ENCODE results near the gene GULP1. TPM values are rescaled to one million over a fixed set of nuclear protein-coding genes. Genes with fewer than 3 reads are reported as not detected.
"Not testable (repeated sequence)": the region's sequence is repeated elsewhere in the genome, so short reads cannot be mapped to it uniquely, and the experiment has no call there.

GULP1 gene
- total and polyA plus RNA-seq, 9 donors: 15.0 to 32.8 (median 21.8) TPM

DNA sequence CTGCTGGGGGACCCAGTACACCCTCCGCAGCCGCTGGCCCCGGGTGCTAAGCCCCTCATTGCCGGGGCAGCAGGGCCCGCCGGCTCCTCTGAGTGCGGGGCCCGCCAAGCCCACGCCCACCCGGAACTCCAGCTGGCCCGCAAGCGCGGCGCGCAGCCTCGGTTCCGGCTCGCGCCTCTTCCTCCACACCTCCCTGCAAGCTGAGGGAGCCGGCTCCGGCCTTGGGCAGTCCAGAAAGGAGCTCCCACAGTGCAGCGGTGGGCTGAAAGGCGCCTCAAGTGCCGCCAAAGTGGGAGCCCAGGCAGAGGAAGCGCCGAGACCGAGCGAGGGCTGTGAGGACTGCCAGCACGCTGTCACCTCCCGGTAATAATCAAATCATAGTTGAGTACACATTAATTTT lies 314.9 kb downstream of the GULP1 start:
- not testable (repeated sequence) for H3K27ac ChIP-seq (ENCODE audit: low read length); H3K4me1 ChIP-seq (ENCODE audit: control insufficient read depth, insufficient read depth, low read length); DNase-seq; H3K9me3 ChIP-seq (replicated peaks; ENCODE audit: control insufficient read depth, low read depth, low read length); H3K36me3 ChIP-seq (ENCODE audit: control insufficient read depth, insufficient read depth, low read length); H3K4me3 ChIP-seq (ENCODE audit: low read length); H3K27me3 ChIP-seq (ENCODE audit: control insufficient read depth, insufficient read depth, low read length)
- 86% methylated on average over 22 of the region's 30 CpGs for WGBS (ENCODE audit: insufficient coverage)

DNA sequence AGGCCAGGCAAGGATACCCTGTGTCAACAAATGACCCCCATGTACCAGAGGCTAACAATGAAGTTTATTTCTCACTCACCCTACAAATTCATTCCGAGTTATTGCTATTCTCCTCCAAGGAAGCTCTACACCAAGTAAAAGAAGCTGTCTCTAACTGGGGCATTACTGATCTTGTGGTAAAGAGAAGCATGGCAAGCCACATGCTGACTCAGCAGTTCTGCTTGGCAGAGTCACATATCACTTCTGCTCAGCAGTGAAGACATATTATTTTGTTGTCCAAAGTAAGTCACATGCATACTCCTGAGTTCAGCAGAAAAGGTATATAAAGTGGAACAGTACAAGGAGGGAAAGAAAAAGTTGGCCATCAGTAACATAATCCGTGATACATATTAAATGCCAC lies 315.8 kb downstream of the GULP1 start:
- Histone ChIP-seq H3K9me3 (replicated peaks; ENCODE audit: control insufficient read depth, low read depth, low read length) (no peaks in the 10 kb centered on the region), H3K4me1 (ENCODE audit: control insufficient read depth, insufficient read depth, low read length) (no peaks in the 10 kb centered on the region), H3K36me3 (ENCODE audit: control insufficient read depth, insufficient read depth, low read length) (no peaks in the 10 kb centered on the region), H3K4me3 (ENCODE audit: low read length) (no peak overlapping the region), H3K27me3 (ENCODE audit: control insufficient read depth, insufficient read depth, low read length) (no peaks in the 10 kb centered on the region), H3K27ac (ENCODE audit: low read length) (no peak overlapping the region)
- WGBS (ENCODE audit: insufficient coverage): no CpG with 5 or more reads among the region's 2 CpGs
- DNase-seq: no peak

DNA sequence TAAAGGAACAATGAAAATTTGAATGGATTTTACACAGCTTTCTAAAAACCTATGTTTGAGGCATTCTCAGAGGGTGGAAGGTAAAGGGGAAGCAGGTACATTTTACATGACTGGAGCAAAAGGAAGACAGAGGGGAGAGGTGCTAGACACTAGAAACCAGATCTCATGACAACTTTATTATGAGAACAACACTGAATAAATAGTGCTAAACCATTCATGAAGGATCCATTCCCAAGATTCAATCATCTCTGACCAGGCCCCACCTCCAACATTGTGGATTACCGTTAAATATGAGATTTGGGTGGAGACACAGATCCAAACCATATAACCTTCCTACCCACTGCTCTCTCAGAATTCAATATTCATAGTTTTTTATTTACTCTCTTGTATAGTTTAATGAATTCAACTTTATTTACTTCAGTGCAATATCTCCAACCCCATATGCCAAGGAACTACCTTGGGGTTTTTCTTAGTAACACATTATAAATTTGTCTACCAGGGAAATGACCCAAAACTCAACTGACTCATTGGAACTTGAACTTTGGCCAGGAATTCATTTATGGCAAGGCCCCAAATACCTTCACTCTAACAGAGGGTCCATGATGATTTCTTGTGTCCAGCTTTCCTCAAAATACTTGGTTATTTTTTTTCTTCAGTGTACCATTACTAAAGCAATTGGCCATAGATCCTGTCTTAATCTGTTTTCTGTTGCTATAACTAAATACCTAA lies 317.8 kb downstream of the GULP1 start:
- no CpG with 5 or more reads among the region's 1 CpG for WGBS (ENCODE audit: insufficient coverage)
- DNase-seq: peak; percentile 41

DNA sequence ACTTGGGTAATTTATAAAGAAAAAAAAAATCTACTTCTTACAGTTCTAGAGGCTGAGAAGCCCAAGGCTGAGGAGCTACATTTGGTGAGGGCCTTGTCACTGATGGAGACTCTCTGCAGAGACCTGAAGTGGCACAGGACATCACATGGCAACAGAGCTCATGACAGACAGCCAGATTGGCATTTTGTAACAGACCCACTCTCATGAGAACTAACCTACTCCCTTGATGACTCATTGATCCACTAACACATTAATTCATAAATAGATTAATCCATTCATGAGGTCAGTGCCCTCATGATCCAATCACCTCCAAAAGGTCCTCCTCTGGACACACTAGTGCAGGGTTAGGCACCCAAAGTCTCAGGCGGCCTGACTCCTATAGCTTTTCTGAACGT lies 318.4 kb downstream of the GULP1 start:
- no peaks in the 10 kb centered on the region for H3K27me3 ChIP-seq (ENCODE audit: control insufficient read depth, insufficient read depth, low read length)
- no peaks in the 10 kb centered on the region for H3K36me3 ChIP-seq (ENCODE audit: control insufficient read depth, insufficient read depth, low read length)
- H3K4me3 ChIP-seq (ENCODE audit: low read length): no peak overlapping the region
- no peaks in the 10 kb centered on the region for H3K9me3 ChIP-seq (replicated peaks; ENCODE audit: control insufficient read depth, low read depth, low read length)
- no peak overlapping the region for H3K27ac ChIP-seq (ENCODE audit: low read length)
- no peaks in the 10 kb centered on the region for H3K4me1 ChIP-seq (ENCODE audit: control insufficient read depth, insufficient read depth, low read length)
- no peak for DNase-seq
- WGBS (ENCODE audit: insufficient coverage): 92% methylated on average over 2 of the region's 2 CpGs

More for the DNA sequence above, 317.8 kb downstream of the GULP1 start:
- Histone ChIP-seq H3K27ac (ENCODE audit: low read length) (no peak overlapping the region), H3K9me3 (replicated peaks; ENCODE audit: control insufficient read depth, low read depth, low read length) (no peaks in the 10 kb centered on the region), H3K27me3 (ENCODE audit: control insufficient read depth, insufficient read depth, low read length) (no peaks in the 10 kb centered on the region), H3K4me3 (ENCODE audit: low read length) (no peak overlapping the region), H3K4me1 (ENCODE audit: control insufficient read depth, insufficient read depth, low read length) (no peaks in the 10 kb centered on the region), H3K36me3 (ENCODE audit: control insufficient read depth, insufficient read depth, low read length) (no peaks in the 10 kb centered on the region)

DNA sequence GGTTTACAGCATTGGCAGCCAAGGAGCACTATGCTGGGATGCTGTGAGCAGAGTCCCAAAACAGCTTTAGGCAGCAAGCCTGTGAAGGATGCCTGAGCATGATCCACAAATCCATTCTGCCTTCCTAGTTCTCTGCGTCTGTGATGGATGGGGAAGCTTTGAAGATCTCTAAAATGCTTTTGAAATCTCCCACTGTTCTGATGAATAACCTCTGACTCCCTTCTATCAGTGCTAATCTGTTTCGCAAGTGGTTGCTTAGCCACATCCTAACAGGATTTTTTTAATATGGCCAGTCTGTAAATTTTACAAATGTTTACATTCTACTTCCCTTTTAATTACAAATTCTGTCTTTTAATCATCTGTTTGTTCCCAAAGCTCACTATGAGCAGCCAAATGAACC lies 319.2 kb downstream of the GULP1 start:
- no peak for DNase-seq
- no CpG with 5 or more reads among the region's 2 CpGs for WGBS (ENCODE audit: insufficient coverage)
- Histone ChIP-seq H3K27me3 (ENCODE audit: control insufficient read depth, insufficient read depth, low read length) (no peaks in the 10 kb centered on the region), H3K4me1 (ENCODE audit: control insufficient read depth, insufficient read depth, low read length) (no peaks in the 10 kb centered on the region), H3K36me3 (ENCODE audit: control insufficient read depth, insufficient read depth, low read length) (no peaks in the 10 kb centered on the region), H3K9me3 (replicated peaks; ENCODE audit: control insufficient read depth, low read depth, low read length) (no peaks in the 10 kb centered on the region), H3K27ac (ENCODE audit: low read length) (no peak overlapping the region), H3K4me3 (ENCODE audit: low read length) (no peak overlapping the region)

DNA sequence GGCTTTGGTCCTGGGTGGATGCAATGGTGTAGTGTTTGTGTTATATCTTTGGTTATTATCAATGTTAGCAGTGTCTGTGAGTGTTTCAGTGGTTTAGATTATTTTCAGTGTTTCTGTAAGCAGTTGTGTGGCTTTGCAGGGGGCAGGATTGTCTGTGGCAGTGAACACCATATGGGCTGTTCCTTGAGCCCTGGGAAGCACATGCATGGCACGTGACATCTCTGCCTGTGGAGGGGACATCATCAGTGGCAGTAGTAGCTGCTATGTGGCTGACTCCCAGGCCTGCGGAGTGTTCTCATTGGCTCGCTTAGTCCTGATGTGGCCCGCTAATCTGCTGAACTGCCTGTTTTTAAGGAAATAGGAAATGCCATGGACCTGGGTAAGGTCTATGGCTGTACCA lies 327.5 kb downstream of the GULP1 start:
- no peak for DNase-seq
- H3K4me3 ChIP-seq (ENCODE audit: low read length): no peak overlapping the region
- WGBS (ENCODE audit: insufficient coverage): 97% methylated on average over 4 of the region's 4 CpGs
- H3K36me3 ChIP-seq (ENCODE audit: control insufficient read depth, insufficient read depth, low read length): no peaks in the 10 kb centered on the region
- no peak overlapping the region for H3K27ac ChIP-seq (ENCODE audit: low read length)
- no peaks in the 10 kb centered on the region for H3K4me1 ChIP-seq (ENCODE audit: control insufficient read depth, insufficient read depth, low read length)
- no peaks in the 10 kb centered on the region for H3K27me3 ChIP-seq (ENCODE audit: control insufficient read depth, insufficient read depth, low read length)
- H3K9me3 ChIP-seq (replicated peaks; ENCODE audit: control insufficient read depth, low read depth, low read length): no peaks in the 10 kb centered on the region

DNA sequence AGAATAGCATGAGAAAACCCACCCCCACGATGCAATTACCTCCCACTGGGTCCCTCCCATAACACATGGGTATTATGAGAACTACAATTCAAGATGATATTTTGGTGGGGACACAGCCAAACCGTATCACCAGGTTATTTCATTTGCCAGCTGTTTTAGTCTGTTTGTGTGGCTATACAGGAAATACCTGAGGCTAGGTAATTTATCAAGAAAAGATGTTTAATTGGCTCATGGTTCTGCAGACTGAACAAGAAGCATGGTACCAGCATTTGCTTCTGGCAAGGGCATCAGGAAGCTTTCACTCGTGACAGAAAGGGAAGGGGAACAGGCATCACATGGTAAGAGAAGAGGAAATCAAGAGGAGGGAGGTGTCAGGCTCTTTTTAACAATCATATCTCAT lies 329.2 kb downstream of the GULP1 start:
- no peak for DNase-seq
- H3K9me3 ChIP-seq (replicated peaks; ENCODE audit: control insufficient read depth, low read depth, low read length): no peaks in the 10 kb centered on the region
- no peaks in the 10 kb centered on the region for H3K4me1 ChIP-seq (ENCODE audit: control insufficient read depth, insufficient read depth, low read length)
- H3K27ac ChIP-seq (ENCODE audit: low read length): no peak overlapping the region
- no peaks in the 10 kb centered on the region for H3K36me3 ChIP-seq (ENCODE audit: control insufficient read depth, insufficient read depth, low read length)
- no peak overlapping the region for H3K4me3 ChIP-seq (ENCODE audit: low read length)
- WGBS (ENCODE audit: insufficient coverage): 60% methylated on average over 1 of the region's 3 CpGs
- no peaks in the 10 kb centered on the region for H3K27me3 ChIP-seq (ENCODE audit: control insufficient read depth, insufficient read depth, low read length)

DNA sequence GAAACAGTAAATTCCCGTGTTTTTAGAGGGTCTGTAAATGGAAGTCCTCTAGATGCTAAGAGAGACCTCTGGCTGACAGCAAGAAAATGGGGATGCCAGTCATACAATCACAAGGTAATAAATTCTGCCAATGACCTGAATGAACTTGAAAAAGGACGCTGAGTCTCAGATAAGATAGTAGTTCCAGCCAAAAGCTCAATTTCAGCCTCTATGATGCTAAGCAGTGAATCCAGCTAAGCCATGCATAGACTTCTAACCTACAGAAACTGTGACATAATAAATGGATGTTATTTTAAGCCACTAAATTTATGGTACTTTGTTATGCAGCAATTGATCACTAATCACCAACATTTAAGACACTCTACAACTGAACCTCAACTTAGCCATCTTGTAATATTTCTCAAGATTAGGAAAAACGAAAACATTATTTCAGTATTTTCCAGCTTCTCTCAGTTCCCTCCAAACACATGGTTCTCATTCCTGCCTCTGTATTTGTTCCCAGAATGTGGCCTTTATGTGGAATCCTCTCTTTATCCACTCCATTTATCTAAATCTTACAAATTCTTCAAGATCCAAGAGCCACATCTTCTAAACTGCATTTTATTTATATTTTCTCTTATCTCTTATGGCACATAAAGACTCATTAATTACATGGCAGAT lies 331.1 kb downstream of the GULP1 start:
- Histone ChIP-seq H3K4me1 (ENCODE audit: control insufficient read depth, insufficient read depth, low read length) (no peaks in the 10 kb centered on the region), H3K27ac (ENCODE audit: low read length) (peak overlapping the region; percentile 76), H3K27me3 (ENCODE audit: control insufficient read depth, insufficient read depth, low read length) (no peaks in the 10 kb centered on the region), H3K4me3 (ENCODE audit: low read length) (no peak overlapping the region), H3K36me3 (ENCODE audit: control insufficient read depth, insufficient read depth, low read length) (no peaks in the 10 kb centered on the region), H3K9me3 (replicated peaks; ENCODE audit: control insufficient read depth, low read depth, low read length) (no peaks in the 10 kb centered on the region)
- 50% methylated on average over 1 of the region's 3 CpGs for WGBS (ENCODE audit: insufficient coverage)
- peak; percentile 82 for DNase-seq

DNA sequence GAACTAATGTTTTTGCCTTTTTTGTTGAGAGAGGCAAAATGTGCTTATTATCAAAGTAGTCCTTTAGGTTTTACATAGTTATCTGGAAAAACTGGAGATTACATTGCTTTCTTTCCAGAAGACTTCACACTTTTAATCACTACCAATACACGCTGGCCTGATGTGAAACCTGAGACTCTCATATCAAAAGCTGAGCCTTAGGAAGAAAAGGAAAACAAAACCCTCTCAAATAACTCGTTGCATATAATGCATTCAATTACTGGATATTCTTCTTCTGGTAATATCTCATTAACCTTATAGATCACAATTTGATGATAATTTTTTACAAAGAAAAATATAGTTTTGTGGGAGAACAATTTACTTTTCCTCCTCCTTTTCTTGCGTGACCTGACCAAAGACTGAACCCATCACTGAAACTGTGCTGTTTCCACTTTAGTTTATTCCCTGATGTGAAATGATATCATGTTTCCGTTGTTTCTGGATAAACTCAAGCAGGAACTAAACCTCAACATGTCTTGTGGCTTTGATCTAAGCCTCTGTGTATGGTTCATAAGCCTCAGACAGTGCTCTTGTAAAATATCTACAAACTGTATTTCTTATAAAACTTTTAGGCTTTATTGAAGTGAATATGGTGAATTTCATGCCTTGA lies 332.4 kb downstream of the GULP1 start:
- peak overlapping the region; percentile 45 for H3K27ac ChIP-seq (ENCODE audit: low read length)
- no peaks in the 10 kb centered on the region for H3K9me3 ChIP-seq (replicated peaks; ENCODE audit: control insufficient read depth, low read depth, low read length)
- H3K27me3 ChIP-seq (ENCODE audit: control insufficient read depth, insufficient read depth, low read length): no peaks in the 10 kb centered on the region
- no peak overlapping the region for H3K4me3 ChIP-seq (ENCODE audit: low read length)
- WGBS (ENCODE audit: insufficient coverage): no CpG with 5 or more reads among the region's 4 CpGs
- no peaks in the 10 kb centered on the region for H3K4me1 ChIP-seq (ENCODE audit: control insufficient read depth, insufficient read depth, low read length)
- peak; percentile 95 for DNase-seq
- H3K36me3 ChIP-seq (ENCODE audit: control insufficient read depth, insufficient read depth, low read length): no peaks in the 10 kb centered on the region

DNA sequence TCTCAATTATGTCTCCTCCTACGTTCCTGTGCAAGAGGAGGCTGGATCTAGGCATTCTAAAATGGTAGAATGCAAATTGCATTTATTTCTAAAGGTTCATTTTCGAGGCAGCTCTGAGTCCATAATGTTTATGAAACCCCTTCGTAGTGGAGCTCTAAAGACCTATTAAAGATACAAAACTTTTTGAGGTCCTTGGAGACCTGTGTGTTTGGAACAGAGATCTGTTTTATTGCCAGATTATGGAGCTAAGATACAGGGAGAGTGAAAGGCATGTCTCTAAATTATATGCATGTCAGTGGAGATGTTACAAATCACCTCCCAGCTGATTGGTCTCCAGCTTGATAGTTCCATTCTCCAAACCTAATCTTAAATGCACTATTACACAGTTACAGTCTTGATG lies 335.8 kb downstream of the GULP1 start:
- H3K9me3 ChIP-seq (replicated peaks; ENCODE audit: control insufficient read depth, low read depth, low read length): no peaks in the 10 kb centered on the region
- no peak overlapping the region for H3K4me3 ChIP-seq (ENCODE audit: low read length)
- H3K36me3 ChIP-seq (ENCODE audit: control insufficient read depth, insufficient read depth, low read length): no peaks in the 10 kb centered on the region
- no peaks in the 10 kb centered on the region for H3K27me3 ChIP-seq (ENCODE audit: control insufficient read depth, insufficient read depth, low read length)
- no CpG with 5 or more reads among the region's 3 CpGs for WGBS (ENCODE audit: insufficient coverage)
- no peak overlapping the region for H3K27ac ChIP-seq (ENCODE audit: low read length)
- H3K4me1 ChIP-seq (ENCODE audit: control insufficient read depth, insufficient read depth, low read length): peaks cover 10% of the 10 kb centered on the region
- DNase-seq: peak; percentile 27

All from muscle of leg (tissue), 11 donors.